Activated CD8-positive, alpha-beta memory T cell treated with anti-CD3 and anti-CD28 coated beads, Interleukin-2, amount 50 U/mL, for 1 hour (primary cell): ENCODE data around the gene RHBDL1.
"Not testable (repeated sequence)": the region's sequence is repeated elsewhere in the genome, so short reads cannot be mapped to it uniquely, and the experiment has no call there.

Source experiments
- DNase-seq: peaks from one replicate; pipeline ENCODE4 v3.0.0-alpha.2; 2020; ENCODE audit errors: extremely low read depth

The RHBDL1 gene

DNA sequence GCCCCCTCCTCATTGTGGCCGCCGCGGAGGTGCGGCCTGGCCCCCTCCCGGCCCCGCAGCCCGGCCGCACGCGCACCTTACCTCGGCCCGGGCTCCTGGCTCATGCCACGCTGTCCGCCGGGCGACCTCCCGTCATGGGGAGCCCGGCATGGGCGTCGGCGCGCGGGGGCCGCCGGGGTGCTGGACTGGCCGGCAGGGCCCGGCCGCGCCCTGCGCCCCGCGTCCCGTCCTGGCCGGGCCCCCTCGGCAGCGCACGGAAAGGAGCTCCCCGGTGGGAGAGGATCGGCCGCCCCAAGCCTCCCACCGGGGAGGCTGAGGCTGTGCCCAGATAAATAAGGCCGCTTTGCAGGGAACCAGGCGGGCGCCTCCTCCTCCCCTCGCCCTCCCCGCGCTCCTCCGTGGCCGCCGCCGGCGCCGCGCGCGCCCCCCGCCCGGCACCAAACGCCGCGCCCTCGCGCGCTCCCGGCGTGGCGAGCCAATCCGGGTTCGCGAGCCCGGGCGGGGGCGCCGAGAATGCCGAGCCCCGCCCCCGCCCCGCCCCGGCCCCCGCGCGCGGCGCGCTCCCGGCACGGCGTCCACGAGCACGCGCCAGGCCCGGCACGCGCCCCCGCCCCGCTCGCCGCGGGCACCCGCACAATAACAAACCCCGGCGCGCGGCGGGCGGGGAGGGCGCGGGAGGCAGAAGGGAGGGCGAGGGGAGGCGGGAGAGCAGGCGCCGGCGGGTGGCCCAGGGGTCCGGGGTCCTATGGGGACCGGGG lies 30.1 kb downstream of the RHBDL1 start, which contains the start of gene FBXL16:
FBXL16 (minus strand) TSS at position 371 of the 758 bp plus-strand sequence. CDS start 8,396 bp downstream, outside the sequence.
- DNase-seq, result no peak

DNA sequence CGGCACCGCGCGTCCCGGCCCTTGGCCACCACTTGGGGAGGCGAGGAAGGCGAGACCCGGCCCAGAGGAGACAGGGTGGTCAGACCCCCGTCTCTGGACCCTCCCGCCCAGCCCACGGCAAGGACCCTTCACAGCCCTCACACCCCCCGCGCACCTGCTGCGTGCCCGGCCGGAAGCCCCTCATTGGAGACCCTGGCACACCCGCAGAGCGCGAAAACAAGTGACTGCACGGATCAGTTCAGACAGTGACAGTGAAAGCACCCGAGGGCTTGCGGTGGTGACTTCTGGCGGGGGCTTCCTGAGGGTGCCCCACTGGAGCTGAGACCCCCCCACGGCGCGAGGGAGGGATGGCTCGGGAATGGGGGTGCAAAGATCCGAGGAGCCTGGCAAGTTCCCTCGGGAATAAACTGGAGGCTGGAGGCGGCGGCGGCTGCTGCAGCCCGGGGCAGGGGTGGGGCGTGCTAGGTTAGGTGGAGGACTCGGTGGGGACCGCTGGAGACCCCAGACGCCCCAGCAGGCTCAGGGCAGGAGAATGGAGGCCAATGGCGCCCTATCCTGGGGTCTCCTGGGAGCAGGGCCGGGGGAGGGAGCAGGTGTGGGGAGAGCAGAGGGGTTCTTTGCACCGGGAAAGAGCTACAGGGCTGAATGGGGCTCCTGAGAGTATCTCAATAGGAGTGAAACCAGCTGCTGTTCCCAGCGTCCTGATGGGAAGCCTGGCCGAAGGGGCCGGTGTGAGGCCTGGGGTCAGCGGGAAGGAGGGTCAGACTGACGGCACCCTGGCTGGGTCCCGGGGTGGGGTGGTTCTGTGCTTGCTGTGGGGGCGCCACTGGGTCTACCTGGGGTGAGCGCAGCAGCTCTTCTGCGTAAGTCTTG lies 31.0 kb downstream of the RHBDL1 start:
- DNase-seq, result no peak

DNA sequence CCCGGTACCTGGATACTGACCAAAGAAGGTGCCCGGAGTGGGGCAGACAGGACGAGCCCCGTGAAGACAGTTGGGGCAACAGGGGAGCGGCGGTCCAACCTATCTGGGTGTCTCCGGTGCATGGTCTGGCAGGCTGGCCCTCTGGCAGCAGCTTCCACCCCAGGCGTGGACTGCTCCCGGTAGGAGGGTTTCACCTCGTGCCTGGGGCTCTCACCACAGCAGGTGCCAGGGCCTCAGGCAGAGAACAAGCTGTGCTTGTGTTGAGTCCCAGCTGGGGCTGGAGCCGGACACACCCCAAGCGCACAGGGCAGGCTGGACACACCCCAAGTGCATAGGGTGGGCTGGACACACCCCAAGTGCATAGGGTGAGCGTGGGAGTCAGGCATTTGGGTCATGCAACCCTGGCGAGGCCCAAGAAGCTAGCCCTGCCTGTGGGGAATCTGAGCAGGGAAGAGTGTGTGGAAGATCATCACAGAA lies 31.6 kb downstream of the RHBDL1 start:
- DNase-seq, result no peak

DNA sequence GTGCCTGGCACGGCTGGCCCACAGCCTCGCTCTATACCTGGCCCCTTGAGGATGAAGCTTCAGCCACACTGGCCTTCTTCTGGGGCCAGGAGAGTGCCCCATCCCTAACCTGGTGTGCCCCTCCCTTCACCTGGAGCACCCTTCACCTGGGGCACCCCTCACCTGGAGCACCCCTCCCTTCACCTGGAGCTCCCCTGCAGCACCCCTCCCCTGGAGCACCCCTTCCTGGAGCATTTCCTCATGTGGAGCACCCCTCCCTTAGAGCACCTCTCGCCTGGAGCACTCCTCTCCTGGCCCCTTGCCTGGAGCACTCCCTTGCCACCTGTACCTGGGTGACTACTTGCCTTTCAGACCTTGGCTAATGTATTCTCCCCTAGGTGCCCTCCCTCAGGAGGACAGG lies 32.5 kb downstream of the RHBDL1 start:
- DNase-seq, result no peak

DNA sequence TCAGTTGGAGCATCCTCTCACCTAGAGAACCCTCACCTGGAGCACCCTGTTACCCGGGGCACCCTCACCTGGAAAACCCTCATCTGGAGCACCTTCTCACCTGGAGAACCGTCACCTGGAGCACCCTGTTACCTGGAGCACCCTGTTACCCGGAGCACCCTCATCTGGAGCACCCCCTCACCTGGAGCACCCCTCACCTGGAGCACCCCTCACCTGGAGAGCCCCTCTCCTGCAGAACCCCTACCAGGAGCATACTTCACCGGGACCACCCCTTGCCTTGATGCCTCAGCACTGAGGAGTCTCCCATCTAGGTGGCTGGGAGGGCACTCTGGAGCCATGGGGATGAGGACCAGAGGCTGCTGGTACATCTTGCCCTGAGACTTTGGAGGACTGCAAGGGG lies 33.5 kb downstream of the RHBDL1 start:
- DNase-seq, result no peak

DNA sequence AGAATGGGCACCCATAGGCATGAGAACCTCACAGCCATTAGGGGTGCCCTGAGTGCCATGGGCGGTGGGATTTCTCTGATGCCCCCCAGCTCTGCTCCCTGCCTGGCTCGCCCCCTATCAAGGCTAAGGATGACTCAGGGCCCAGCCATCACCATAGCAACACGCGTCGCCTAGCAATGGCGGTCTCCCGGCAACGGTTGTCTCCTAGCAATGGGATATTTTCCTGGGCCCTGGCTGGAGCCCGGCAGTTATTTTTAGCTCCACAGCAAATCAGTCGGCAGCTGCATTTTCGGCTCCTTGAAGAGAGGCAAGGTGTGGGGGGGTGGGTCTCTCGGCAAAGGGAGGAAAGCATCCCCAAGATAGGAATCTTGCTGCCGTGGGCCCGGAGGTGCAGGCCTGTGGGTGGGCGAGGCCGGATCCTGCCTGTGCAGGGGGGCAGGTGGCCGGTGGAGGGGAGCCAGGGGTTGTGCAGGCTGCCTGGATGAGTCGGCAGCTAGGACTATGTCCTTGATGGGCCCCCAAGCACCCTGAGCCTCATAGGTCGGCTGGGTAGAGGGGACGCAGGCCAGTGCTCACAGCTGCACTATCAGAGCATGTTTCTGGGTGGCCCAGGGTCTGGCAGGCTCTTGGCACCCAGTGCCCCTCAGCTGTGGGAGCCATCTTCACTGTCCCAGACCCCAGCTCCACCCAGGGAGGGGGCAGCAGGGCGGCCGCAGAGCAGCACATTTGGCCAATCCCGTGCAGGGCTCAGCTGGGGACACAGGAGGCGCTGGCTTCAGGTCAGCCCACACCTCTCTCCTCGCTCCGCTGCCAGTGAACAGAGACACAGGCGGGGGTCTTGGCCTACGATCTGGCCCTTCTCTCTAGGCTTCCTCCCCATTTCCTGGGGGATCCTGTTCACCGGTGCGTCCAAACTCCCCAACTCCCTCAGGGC lies 34.4 kb downstream of the RHBDL1 start:
- DNase-seq, result no peak

DNA sequence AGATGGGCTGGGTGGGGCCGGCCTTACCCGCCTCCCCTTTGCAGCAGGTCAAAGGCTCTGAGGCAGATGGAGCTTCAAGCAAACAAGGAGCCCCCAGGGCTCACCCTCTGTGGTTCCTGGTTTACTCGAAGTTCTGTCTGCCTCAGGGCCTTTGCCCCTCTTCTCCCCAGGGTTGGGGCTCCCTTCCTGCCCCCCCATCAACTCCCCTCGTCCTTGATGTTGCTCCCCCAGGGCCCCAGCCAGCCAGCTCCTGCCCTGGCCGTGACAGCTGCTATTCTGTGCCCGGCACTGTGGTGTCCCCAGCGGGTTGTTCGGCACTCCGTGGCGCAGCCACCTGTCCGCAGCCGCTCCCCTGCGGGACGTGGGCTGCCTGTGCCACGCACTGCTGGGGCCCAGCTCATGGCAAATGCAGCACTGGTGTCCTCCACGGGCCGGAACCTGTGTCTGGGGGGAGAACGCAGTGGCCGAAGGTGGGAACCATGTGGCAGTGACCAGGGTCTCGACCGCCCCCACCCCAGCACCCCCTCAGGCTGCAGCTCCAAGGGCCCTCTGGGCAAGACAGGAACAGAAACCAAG lies 35.1 kb downstream of the RHBDL1 start:
- DNase-seq, result no peak

DNA sequence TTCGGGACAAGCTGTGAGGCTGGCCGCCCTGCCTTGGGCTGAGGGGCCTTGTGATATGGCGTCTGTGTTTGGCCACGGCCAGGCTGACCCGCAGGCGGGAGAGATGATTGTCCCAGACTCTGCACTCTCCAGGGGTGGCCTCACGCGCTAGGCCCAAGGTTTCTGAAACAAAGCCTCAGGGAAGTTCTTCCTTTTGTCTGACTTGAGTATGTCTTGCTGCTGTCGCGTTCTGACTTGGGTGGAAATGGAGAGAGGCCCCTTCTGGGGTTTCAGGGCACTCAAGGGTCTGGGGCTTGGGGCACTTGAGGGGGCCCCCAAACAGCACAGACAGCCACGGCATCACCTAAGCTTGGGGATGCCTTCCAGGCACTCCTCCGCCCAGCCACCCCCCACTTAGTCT lies 35.6 kb downstream of the RHBDL1 start:
- no peak for DNase-seq

DNA sequence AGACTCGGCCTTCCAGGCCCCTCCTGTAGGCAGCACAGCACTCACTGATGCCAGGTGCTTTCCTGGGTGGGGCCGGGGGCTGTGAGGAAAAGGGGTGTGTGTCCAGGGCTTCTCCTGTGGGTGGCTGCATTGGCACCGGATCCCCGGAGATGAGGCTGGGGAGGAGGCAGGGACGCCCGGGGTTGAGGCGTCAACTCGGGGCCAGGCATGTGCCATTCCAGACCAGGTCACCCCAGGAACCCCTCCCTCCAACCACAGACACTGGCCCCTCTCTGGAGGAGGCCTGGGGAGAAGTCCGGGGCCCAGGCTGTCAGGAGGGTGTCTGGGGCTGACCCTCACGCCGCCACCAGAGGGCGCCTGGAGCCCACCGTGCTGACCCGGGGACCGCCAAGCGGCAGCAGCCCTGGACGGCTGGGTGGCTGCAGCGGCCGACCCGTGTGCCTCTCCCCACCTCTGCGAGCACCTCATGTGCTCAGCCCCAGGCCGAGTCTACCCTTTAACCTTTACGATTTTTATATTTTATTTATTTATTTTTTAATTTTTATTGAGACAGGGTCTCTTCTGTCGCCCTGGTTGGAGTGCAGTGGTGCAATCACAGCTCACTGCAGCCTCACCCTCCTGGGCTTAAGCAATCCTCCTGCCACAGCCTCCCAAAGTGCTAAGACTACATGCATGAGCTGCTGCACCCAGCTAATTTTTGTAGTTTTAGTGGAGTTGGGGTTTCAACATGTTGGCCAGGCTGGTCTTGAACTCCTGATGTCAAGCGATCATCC lies 36.3 kb downstream of the RHBDL1 start:
- DNase-seq, result no peak

DNA sequence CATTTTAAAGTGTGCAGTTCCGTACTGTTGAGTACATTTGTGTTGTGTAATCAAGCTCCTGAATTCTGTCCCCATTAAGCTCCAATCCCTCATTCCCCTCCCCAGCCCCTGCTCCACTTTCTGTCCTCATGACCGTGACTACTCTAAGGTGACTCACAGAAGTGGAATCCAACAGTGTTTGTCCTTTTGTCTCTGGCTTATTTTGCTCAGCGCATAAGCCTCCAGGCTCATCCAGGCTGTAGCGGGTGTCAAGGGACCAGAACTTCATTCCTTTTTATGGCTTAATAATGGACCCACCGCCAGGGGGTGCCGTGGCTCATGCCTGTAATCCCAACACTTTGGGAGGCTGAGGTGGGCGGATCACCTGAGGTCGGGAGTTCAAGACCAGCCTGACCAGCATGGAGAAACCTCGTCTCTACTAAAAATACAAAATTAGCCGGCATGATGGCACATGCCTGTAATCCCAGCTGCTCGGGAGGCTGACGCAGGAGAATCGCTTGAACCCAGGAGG lies 37.3 kb downstream of the RHBDL1 start:
- not testable (repeated sequence) for DNase-seq

DNA sequence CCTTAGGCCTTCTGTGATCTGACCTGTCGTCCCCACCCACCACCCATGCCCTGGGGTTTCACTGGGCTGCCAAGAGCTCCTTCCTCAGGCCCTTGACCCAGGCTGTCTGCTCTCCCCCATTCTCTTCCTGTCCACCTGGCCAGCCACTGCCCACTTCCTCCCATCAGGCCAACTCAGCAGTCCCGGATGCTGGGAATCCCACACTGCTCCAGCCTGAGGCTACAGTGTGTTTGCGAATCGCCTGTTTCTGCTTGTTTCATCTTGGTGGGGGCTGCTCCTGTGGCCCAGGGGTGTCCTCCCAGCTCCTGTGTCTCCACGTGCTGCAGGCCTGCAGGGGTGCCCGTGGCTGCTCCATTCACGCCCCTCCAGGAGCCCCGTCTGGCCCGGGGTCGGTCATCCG lies 38.6 kb downstream of the RHBDL1 start:
- no peak for DNase-seq

DNA sequence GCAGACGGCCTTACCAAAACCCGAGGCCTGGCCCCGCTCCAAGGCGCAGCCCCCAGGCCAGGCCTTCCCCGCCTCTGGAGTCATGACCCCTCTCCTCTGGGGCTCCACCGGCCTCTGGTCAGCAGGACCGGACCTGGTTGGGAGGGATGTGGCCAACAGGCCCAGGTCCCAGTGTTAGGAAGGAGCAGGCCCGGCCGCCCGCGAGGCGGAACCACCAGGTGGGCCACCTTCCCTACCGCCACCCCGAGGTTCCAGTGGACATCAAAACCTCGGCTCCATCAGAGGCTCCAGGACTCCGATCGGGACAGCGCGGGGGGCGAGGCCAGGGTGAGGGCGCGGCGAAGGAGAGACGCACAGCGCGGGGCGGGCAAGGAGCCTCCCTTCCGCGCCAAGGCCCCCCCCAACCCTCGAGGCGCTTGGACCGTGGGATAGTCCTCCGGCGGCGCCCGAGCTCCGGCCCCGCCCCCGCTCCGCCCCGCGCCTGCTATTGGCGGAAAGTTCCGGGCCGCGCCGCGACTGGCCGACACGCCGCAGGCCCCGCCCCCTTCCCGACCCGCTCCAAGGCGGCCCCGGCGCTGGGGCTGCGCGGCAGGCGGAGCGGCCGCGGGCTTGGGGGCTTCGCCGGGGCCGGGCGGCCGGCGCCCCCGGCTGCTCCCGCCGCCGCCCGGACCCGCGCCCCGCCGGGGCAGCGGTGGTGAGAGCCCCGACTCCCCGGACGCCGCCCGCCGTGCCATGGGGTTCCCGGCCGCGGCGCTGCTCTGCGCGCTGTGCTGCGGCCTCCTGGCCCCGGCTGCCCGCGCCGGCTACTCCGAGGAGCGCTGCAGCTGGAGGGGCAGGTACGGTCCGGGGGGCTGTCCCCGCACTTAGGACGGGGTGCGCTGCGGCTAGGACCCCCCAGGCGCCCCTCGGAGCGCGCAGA lies 39.3 kb downstream of the RHBDL1 start, which contains the start of gene METRN:
METRN (plus strand) TSS at position 561 of the 919 bp plus-strand sequence; CDS start at position 733, 172 bp downstream.
- DNase-seq, result peak; percentile 65

DNA sequence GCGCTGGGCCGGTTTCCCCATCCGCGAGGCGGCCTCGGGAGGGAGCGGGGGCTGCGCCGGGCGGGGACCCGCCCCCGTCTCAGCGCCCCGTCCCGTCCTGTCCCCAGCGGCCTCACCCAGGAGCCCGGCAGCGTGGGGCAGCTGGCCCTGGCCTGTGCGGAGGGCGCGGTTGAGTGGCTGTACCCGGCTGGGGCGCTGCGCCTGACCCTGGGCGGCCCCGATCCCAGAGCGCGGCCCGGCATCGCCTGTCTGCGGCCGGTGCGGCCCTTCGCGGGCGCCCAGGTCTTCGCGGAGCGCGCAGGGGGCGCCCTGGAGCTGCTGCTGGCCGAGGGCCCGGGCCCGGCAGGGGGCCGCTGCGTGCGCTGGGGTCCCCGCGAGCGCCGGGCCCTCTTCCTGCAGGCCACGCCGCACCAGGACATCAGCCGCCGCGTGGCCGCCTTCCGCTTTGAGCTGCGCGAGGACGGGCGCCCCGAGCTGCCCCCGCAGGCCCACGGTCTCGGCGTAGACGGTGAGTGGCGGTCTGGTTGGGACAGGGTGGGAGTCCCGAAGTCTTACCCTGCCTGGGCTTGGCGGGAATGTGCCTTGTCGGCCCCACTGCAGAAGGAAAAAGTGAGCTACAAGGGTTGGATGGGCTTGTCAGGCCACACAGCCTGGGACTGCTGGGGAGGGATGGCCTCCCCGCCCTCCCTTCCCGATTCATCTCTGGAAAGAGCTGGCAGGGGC lies 40.2 kb downstream of the RHBDL1 start:
- no peak for DNase-seq

DNA sequence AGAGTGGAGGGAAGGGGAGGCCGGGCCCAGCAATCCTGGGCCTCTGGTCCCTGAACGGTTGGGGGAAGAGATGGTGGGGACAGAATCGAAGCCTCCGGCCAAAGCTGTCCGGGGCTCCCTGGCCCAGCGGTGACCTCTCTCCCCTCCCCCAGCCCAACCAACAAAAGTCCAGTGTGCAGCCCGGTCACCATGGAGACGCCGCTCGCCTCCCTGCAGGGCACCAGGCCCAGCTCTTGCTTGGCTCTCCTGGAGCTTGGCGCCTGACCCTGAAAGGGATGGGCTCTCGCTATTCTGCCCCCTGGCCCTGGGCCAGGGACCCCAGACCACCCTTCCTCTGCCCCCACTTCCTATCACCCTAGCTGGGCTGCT lies 40.7 kb downstream of the RHBDL1 start:
- no peak for DNase-seq

DNA sequence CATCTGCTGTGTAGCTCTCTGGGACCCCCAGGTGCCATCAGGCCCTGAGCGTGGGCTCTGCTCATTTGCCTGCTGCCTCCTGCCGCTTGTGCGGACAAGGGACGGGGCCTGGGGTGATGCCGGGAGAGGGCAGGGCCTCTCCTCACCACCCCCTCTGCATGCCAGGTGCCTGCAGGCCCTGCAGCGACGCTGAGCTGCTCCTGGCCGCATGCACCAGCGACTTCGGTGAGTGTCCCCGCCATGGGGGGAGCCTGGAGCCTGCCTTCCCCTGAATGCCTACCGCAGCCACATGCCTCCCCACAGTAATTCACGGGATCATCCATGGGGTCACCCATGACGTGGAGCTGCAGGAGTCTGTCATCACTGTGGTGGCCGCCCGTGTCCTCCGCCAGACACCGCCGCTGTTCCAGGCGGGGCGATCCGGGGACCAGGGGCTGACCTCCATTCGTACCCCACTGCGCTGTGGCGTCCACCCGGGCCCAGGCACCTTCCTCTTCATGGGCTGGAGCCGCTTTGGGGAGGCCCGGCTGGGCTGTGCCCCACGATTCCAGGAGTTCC lies 41.4 kb downstream of the RHBDL1 start:
- no peak for DNase-seq

DNA sequence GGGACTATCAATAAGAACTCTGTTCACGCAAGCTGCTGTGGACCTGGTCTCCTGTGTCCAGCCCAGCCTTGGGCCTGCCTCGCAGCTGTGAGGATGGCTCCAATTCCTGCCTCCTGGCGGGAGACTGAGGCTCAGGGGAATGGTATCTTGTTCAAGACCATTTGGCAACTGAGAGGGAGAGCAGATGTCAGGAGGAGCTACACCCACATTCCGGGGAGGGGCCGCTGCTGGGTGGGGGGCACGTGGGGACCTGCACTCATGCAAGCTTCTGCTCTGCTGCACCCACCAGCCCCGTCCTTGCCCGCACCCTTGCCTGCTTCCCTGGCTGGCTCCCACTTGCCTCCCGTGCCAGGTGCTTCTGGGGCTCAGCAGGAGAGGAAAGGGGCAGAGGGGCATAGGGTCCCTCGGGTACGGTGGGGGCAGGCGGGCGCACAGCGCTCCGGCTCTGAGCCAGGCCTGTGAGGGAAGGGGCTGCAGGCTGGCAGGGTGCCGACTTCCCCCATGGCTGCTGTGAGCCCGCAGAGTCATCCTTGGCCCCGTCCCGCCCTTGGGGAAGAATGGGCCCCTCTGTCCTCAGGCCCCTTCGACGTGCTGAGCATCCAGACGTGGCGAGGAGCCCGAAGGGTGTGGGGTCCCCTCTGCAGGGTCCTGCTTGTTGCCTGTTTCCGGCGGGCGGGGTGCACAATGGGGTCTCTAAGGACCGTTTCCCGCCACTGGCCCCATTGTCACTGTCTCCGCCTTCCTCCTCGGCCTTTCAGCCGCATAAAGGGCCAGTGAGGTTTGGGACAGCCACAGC lies 42.2 kb downstream of the RHBDL1 start:
- no peak for DNase-seq

DNA sequence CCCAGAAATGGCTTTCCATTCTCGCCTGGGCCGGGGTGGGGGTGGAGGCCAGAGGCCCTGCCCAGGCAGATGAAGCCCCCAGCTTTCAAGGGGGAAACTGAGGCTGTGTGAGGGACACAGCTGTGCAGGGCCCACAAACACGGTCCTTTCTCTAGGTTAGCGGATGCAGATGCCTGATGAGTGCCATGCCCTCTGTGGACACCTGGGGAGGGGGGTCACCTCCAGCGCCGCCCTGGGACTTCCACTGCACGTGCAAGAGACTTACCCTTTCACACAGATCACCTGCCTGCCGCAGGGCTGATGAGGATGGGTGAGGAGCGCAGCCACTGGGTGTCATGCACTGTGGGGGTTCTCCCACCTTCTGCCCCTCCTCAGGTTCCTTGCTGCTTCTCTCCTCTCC lies 42.9 kb downstream of the RHBDL1 start:
- DNase-seq, result no peak
